Neural cell (in vitro differentiated cells): ENCODE measurements around the gene ZBTB14. TPM values are rescaled to one million over a fixed set of nuclear protein-coding genes. Genes with fewer than 3 reads are reported as not detected.

Source experiments
- H2AFZ ChIP-seq: fragments of 200-600, 300-800 bp; sonication (generic), shearing (Covaris generic); 2 replicates; pipeline ENCODE4 v1.6.0; 2014; ENCODE audit warnings: low read depth, mild to moderate bottlenecking, antibody characterized with exemption, low read length, moderate library complexity
- H3F3A ChIP-seq: fragments of 200-600 bp; shearing (Covaris generic); 2 replicates; pipeline ENCODE4 v1.6.1; 2016; ENCODE audit warnings: mild to moderate bottlenecking, moderate library complexity, mixed read lengths, antibody characterized with exemption, low read length; ENCODE audit not compliant: insufficient read depth, poor library complexity, severe bottlenecking
- H3K27ac ChIP-seq: fragments of 200-600, 300-800 bp; sonication (generic), shearing (Covaris generic); 2 replicates; pipeline ENCODE4 v1.5.1; 2014; ENCODE audit warnings: mild to moderate bottlenecking, low read length, moderate library complexity
- H3K27me3 ChIP-seq: fragments of 300-800, 200-600 bp; sonication (generic), shearing (Covaris generic); 2 replicates; pipeline ENCODE4 v1.6.0; 2014; ENCODE audit warnings: mild to moderate bottlenecking, low read depth, low read length, moderate library complexity; ENCODE audit not compliant: insufficient read depth
- H3K36me3 ChIP-seq: fragments of 300-800, 200-600 bp; sonication (generic), shearing (Covaris generic); 2 replicates; pipeline ENCODE4 v1.5.1; 2014; ENCODE audit warnings: mild to moderate bottlenecking, antibody characterized with exemption, low read length, moderate library complexity; ENCODE audit not compliant: insufficient read depth
- H3K4me2 ChIP-seq: fragments of 300-800, 200-600 bp; sonication (generic), shearing (Covaris generic); 2 replicates; pipeline ENCODE4 v1.6.0; 2014; ENCODE audit warnings: mild to moderate bottlenecking, low read length
- H3K4me3 ChIP-seq: fragments of 300-800, 200-600 bp; sonication (generic), shearing (Covaris generic); 2 replicates; pipeline ENCODE4 v1.5.1; 2014; ENCODE audit warnings: mild to moderate bottlenecking, low read length, moderate library complexity
- H3K79me2 ChIP-seq: fragments of 200-600 bp; shearing (Covaris generic); replicated peaks from 2 replicates; pipeline ENCODE4 v1.6.0; 2014; ENCODE audit warnings: mild to moderate bottlenecking, low read length, moderate library complexity; ENCODE audit not compliant: insufficient read depth
- H3K9ac ChIP-seq: fragments of 300-800, 200-600 bp; sonication (generic), shearing (Covaris generic); 2 replicates; pipeline ENCODE4 v1.6.1; 2016; ENCODE audit warnings: mild to moderate bottlenecking, low read length, mixed read lengths
- H3K9me2 ChIP-seq: fragments of 200-600 bp; shearing (Covaris generic); 2 replicates; pipeline ENCODE4 v1.6.1; 2016; ENCODE audit warnings: mild to moderate bottlenecking, low read length, mixed read lengths; ENCODE audit not compliant: insufficient read depth
- H3K9me3 ChIP-seq: fragments of 200-600, 300-800 bp; sonication (generic), shearing (Covaris generic); 2 replicates; pipeline ENCODE4 v1.6.1; 2016; ENCODE audit warnings: mild to moderate bottlenecking, mixed run types, low read length, moderate library complexity, mixed read lengths
- H4K20me1 ChIP-seq: fragments of 200-600 bp; shearing (Covaris generic); 2 replicates; pipeline ENCODE4 v1.6.1; 2016; ENCODE audit warnings: mild to moderate bottlenecking, mixed run types; ENCODE audit not compliant: insufficient read depth
- CTCF ChIP-seq: fragments of 450-650 bp; IDR thresholded peaks from 2 replicates; pipeline ENCODE4 v1.5.1; 2014; ENCODE audit warnings: antibody characterized with exemption, mild to moderate bottlenecking, moderate library complexity; ENCODE audit not compliant: poor library complexity, severe bottlenecking
- EP300 ChIP-seq: fragments of 450-650 bp; conservative IDR thresholded peaks from 2 replicates; pipeline ENCODE4 v1.6.1; 2014; ENCODE audit warnings: antibody characterized with exemption, mild to moderate bottlenecking, moderate library complexity; ENCODE audit not compliant: poor library complexity, severe bottlenecking
- EZH2 ChIP-seq: fragments of 200-600, 300-800 bp; shearing (Covaris generic), sonication (generic); IDR thresholded peaks from 2 replicates; pipeline ENCODE4 v1.6.1; 2014; ENCODE audit warnings: antibody characterized with exemption, low read length, borderline replicate concordance, mild to moderate bottlenecking; ENCODE audit not compliant: insufficient read depth, poor library complexity, severe bottlenecking
- MXI1 ChIP-seq: fragments of 450-650 bp; conservative IDR thresholded peaks from 2 replicates; pipeline ENCODE4 v1.6.1; 2014; ENCODE audit warnings: antibody characterized with exemption, mild to moderate bottlenecking; ENCODE audit not compliant: poor library complexity, severe bottlenecking
- POLR2AphosphoS5 ChIP-seq: IDR thresholded peaks from 2 replicates; pipeline ENCODE4 v1.6.1; 2012
- RAD21 ChIP-seq: fragments of 450-650 bp; conservative IDR thresholded peaks from 2 replicates; pipeline ENCODE4 v1.6.1; 2014; ENCODE audit warnings: antibody characterized with exemption, mild to moderate bottlenecking, moderate library complexity
- REST ChIP-seq: IDR thresholded peaks from 2 replicates; pipeline ENCODE4 v1.6.1; 2012; ENCODE audit warnings: borderline replicate concordance
- SMC3 ChIP-seq: fragments of 450-650 bp; conservative IDR thresholded peaks from 2 replicates; pipeline ENCODE4 v1.6.1; 2014; ENCODE audit warnings: antibody characterized with exemption, mild to moderate bottlenecking, moderate library complexity; ENCODE audit not compliant: poor library complexity
- TAF1 ChIP-seq: IDR thresholded peaks from 2 replicates; pipeline ENCODE4 v1.6.1; 2012; ENCODE audit warnings: low read depth
- polyA plus RNA-seq: library from polyadenylated mRNA; depleted of rRNA; stranded (reverse); fragments of >200 nt; gene quantifications from 2 replicates; pipeline ENCODE4 v1.2.3, GENCODE V29; 2014

Gene ZBTB14
- polyA plus RNA-seq, 1 donor from 2014 or later = 33.5 TPM

- no peaks in the 10 kb centered on the region for H3K27me3 ChIP-seq
- H3K27ac ChIP-seq = peak overlapping the region; percentile 93
Observed at GRCh38 chr18:5295981-5296705, 617 bp upstream of the ZBTB14 start.

More at GRCh38 chr18:5295981-5296705, 617 bp upstream of the ZBTB14 start:
- Histone ChIP-seq H3K9ac (peak overlapping the region; percentile 90), H3K4me3 (peak overlapping the region; percentile 83), H3K9me3 (no peaks in the 10 kb centered on the region), H3F3A (peaks cover 9% of the 10 kb centered on the region), H3K79me2 (no peaks in the 10 kb centered on the region), H3K9me2 (no peaks in the 10 kb centered on the region), H3K4me2 (no peak overlapping the region), H3K36me3 (no peaks in the 10 kb centered on the region), H4K20me1 (no peaks in the 10 kb centered on the region), H2AFZ (peak overlapping the region; percentile 84)
- no peak for TF ChIP-seq CTCF
- TF ChIP-seq SMC3 = no peak
- TF ChIP-seq TAF1 = peak; percentile 33
- TF ChIP-seq EP300 = no peak
- no peak for TF ChIP-seq RAD21
- TF ChIP-seq REST = no peak
- no peak for TF ChIP-seq MXI1
- TF ChIP-seq EZH2 = no peak
- TF ChIP-seq POLR2AphosphoS5 = peak; percentile 56
